Keratinocyte (primary cell): ENCODE results near the gene MTSS2. TPM values are rescaled to one million over a fixed set of nuclear protein-coding genes. Genes with fewer than 3 reads are reported as not detected.

ENCODE experiments used
- DNase-seq: peaks from one replicate; pipeline ENCODE4 v3.0.0-alpha.2; 2011; ENCODE audit warnings: low read depth, missing footprints, low spot score
- FAIRE-seq: peaks from 2 replicates; lab custom pipeline; 2011; peaks lifted over from hg19 to GRCh38; lab: Jason Lieb, UNC
- H2AFZ ChIP-seq: 2 replicates; pipeline ENCODE4 v1.6.0; 2012; ENCODE audit warnings: low read length, control low read depth, inconsistent platforms; ENCODE audit not compliant: control insufficient read depth
- H3K27ac ChIP-seq: 2 replicates; pipeline ENCODE4 v1.5.1; 2011; ENCODE audit warnings: low read length; ENCODE audit not compliant: control insufficient read depth, insufficient read depth
- H3K27me3 ChIP-seq: 3 replicates; pipeline ENCODE4 v1.6.0; 2011; ENCODE audit warnings: low read length; ENCODE audit not compliant: control insufficient read depth, insufficient read depth; ENCODE audit errors: extremely low read depth
- H3K36me3 ChIP-seq, 2 experiments: 2 replicates in 1 of 2; 3 replicates in 1 of 2; pipeline ENCODE4 v1.5.1; 2011; ENCODE audit warnings: low read length in 2 of 2, mild to moderate bottlenecking in 1 of 2; ENCODE audit not compliant: control insufficient read depth in 2 of 2, insufficient read depth in 2 of 2; ENCODE audit errors: extremely low read depth in 1 of 2
- H3K4me1 ChIP-seq: 3 replicates; pipeline ENCODE4 v1.5.1; 2011; ENCODE audit warnings: low read length; ENCODE audit not compliant: control insufficient read depth, insufficient read depth; ENCODE audit errors: extremely low read depth
- H3K4me2 ChIP-seq: 3 replicates; pipeline ENCODE4 v1.6.0; 2011; ENCODE audit warnings: low read depth, low read length; ENCODE audit not compliant: control insufficient read depth, insufficient read depth; ENCODE audit errors: extremely low read depth
- H3K4me3 ChIP-seq, 3 experiments: fragments of 200-600 bp in 1 of 3; sonication (generic) in 1 of 3; 2 replicates in 2 of 3; 3 replicates in 1 of 3; pipeline ENCODE4 v1.5.1; 2011 to 2016; ENCODE audit warnings: low read length in 3 of 3, mild to moderate bottlenecking in 3 of 3, control low read depth in 2 of 3, inconsistent platforms in 1 of 3, low read depth in 1 of 3, mixed read lengths in 1 of 3, mixed run types in 1 of 3, moderate library complexity in 1 of 3; ENCODE audit not compliant: control insufficient read depth in 2 of 3, insufficient read depth in 2 of 3; ENCODE audit errors: extremely low read depth in 1 of 3
- H3K79me2 ChIP-seq: 2 replicates; pipeline ENCODE4 v1.6.0; 2012; ENCODE audit warnings: low read length; ENCODE audit not compliant: control insufficient read depth, insufficient read depth
- H3K9ac ChIP-seq: 3 replicates; pipeline ENCODE4 v1.6.0; 2011; ENCODE audit warnings: low read length; ENCODE audit not compliant: control insufficient read depth, insufficient read depth; ENCODE audit errors: extremely low read depth
- H3K9me1 ChIP-seq: 3 replicates; pipeline ENCODE4 v1.6.0; 2011; ENCODE audit warnings: low read length; ENCODE audit not compliant: control insufficient read depth, insufficient read depth; ENCODE audit errors: extremely low read depth
- H3K9me3 ChIP-seq: 2 replicates; pipeline ENCODE4 v1.5.1; 2012; ENCODE audit warnings: low read depth, low read length; ENCODE audit not compliant: control insufficient read depth
- H4K20me1 ChIP-seq: 3 replicates; pipeline ENCODE4 v1.6.0; 2011; ENCODE audit warnings: low read length; ENCODE audit not compliant: control insufficient read depth, insufficient read depth; ENCODE audit errors: extremely low read depth
- EZH2 ChIP-seq: IDR thresholded peaks from one replicate; pipeline ENCODE4 v1.6.1; 2012; ENCODE audit warnings: inconsistent platforms, mild to moderate bottlenecking, low read length, moderate library complexity
- dilution Hi-C: fragments of 300-500 bp; cut with MboI; formaldehyde crosslinking; loops from one replicate; pipeline ENCODE4 v1.7.0; 2020; ENCODE audit warnings: low sequenced_read_pairs; ENCODE audit not compliant: extremely low pct_ligation_motif_present
- polyA plus RNA-seq, 5 experiments: library from polyadenylated mRNA; depleted of rRNA in 3 of 5; stranded (reverse) in 3 of 5; stranded (forward) in 1 of 5; unstranded in 1 of 5; fragments of >200 nt; gene quantifications; 1 replicate in 1 of 5; 2 replicates in 3 of 5; 3 replicates in 1 of 5; pipeline versions ENCODE4 v1.2.1 to v1.2.3, GENCODE V29; 2011 to 2012; ENCODE audit warnings: missing spikeins in 2 of 5, low read depth in 1 of 5, low replicate concordance in 1 of 5
- TF ChIP-seq, protein P1 (sequence below), 3 experiments: IDR thresholded peaks in 1 of 3; conservative IDR thresholded peaks in 1 of 3; optimal IDR thresholded peaks in 1 of 3; 2 replicates in 2 of 3; 3 replicates in 1 of 3; pipeline versions ENCODE3 to v1.5.1; 2011; ENCODE audit warnings: low read length in 3 of 3, mild to moderate bottlenecking in 3 of 3, moderate library complexity in 2 of 3, control low read depth in 1 of 3, inconsistent platforms in 1 of 3; ENCODE audit not compliant: insufficient read depth in 2 of 3; ENCODE audit errors: extremely low read depth in 1 of 3

MTSS2 gene
- polyA plus RNA-seq, 1 donor (not counting 4 experiments of a cell fraction or from before 2014, with no cell fraction given) = 13.3 TPM

DNA sequence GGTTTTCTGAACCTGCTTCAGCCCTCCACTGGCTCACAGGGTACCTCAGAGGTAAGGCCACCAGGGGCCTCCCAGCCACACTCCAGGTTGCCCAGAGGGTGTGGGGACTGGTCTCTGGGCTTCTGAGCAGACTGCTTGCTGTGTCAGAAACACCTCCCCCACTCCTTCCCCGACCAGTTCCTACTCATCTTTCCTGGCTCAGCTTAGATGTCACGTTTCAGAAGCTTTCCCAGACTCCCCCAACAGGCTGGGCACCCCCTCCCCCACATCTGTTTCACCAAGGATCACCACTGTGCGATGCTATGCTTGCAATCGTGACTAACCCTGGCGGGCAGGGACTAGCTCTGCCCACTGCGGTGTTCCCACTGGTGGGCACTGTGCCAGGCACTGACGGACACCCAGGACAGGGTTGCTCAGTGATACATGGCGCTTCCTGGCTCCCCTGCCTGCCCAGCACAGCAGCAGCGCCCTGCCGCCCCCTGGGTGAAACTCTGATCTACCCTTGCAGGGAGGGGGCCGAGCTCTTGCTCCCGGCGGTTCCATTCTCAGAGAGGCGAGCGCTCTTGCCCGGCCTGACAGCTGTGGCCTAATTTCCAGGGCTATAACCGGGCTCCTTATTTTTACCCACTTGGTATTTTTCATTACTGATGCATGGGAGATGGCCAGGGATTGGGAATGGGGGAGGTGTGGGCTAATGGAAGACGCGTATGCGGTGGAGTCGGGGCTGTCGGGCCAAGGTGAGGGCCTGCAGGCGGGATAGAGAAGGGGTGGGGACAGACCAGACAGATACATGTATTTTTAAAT, 29.4 kb upstream of the MTSS2 start:
- Histone ChIP-seq H3K79me2 (no peaks in the 10 kb centered on the region), H2AFZ (no peak overlapping the region), H3K4me1 (peaks cover 30% of the 10 kb centered on the region), H3K27ac (peak overlapping the region; percentile 83), H3K4me3 (peak overlapping the region in 1 of 3 experiments; percentile 23), H3K27me3 (no peaks in the 10 kb centered on the region), H3K36me3 (no peaks in the 10 kb centered on the region), H3K9me1 (no peaks in the 10 kb centered on the region), H4K20me1 (no peaks in the 10 kb centered on the region), H3K9me3 (no peaks in the 10 kb centered on the region), H3K9ac (peak overlapping the region; percentile 72), H3K4me2 (peak overlapping the region; percentile 65)
- DNase-seq = peak; percentile 100
- TF ChIP-seq, protein P1, sequence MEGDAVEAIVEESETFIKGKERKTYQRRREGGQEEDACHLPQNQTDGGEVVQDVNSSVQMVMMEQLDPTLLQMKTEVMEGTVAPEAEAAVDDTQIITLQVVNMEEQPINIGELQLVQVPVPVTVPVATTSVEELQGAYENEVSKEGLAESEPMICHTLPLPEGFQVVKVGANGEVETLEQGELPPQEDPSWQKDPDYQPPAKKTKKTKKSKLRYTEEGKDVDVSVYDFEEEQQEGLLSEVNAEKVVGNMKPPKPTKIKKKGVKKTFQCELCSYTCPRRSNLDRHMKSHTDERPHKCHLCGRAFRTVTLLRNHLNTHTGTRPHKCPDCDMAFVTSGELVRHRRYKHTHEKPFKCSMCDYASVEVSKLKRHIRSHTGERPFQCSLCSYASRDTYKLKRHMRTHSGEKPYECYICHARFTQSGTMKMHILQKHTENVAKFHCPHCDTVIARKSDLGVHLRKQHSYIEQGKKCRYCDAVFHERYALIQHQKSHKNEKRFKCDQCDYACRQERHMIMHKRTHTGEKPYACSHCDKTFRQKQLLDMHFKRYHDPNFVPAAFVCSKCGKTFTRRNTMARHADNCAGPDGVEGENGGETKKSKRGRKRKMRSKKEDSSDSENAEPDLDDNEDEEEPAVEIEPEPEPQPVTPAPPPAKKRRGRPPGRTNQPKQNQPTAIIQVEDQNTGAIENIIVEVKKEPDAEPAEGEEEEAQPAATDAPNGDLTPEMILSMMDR (optimal IDR thresholded peaks at IDR 0.05 in 1 of 3, IDR thresholded peaks at IDR 0.05 in 1 of 3, conservative IDR thresholded peaks at IDR 0.05 in 1 of 3; ENCODE audit: extremely low read depth in 1 of 3, insufficient read depth in 2 of 3, low read length in 3 of 3) = peak; percentile 18 to 49 (median 33)
- TF ChIP-seq EZH2 = no peak
- FAIRE-seq = peak; percentile 96
- dilution Hi-C loops = no loop called here

DNA sequence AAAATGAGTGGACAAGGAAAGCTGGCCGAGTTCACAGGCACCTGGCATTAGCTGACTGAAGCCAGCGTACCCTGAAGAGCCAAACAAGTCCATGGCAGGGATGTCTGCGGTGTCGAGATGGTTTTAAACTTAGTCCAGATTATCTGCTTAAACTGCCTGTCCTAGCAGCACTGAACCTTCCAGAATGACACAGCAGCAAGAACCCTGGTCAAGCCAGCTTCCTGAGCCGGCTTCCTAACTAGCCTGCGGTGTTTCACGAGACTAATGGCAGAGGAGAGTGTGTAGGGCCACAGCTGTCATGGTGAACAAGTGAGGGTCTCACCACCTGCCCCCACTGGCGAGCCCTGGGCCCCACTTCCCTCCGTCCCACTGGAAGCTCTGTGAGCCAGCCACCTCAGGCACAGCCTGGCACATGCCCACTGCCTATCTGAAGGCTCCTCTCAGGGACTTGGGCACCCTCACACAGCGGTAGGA, 28.8 kb upstream of the MTSS2 start:
- H3K4me1 ChIP-seq = peaks cover 35% of the 10 kb centered on the region

More for the DNA sequence above, 28.8 kb upstream of the MTSS2 start:
- Histone ChIP-seq H3K27ac (peak overlapping the region; percentile 83), H3K36me3 (no peaks in the 10 kb centered on the region), H3K9ac (peak overlapping the region; percentile 72), H4K20me1 (no peaks in the 10 kb centered on the region), H3K4me2 (peak overlapping the region; percentile 65), H3K9me1 (no peaks in the 10 kb centered on the region), H3K9me3 (no peaks in the 10 kb centered on the region), H3K79me2 (no peaks in the 10 kb centered on the region), H3K27me3 (no peaks in the 10 kb centered on the region), H3K4me3 (peak overlapping the region in 1 of 3 experiments; percentile 23), H2AFZ (no peak overlapping the region)
- TF ChIP-seq, protein P1 (optimal IDR thresholded peaks at IDR 0.05 in 1 of 3, IDR thresholded peaks at IDR 0.05 in 1 of 3, conservative IDR thresholded peaks at IDR 0.05 in 1 of 3; ENCODE audit: extremely low read depth in 1 of 3, insufficient read depth in 2 of 3, low read length in 3 of 3) = no peak
- TF ChIP-seq EZH2 = no peak
- DNase-seq (no peak), FAIRE-seq (no peak)
- dilution Hi-C loops = no loop called here
